Measurements from ENCODE around the gene DNM3.

Gene DNM3

GRCh38 chr1:171916315-171916771 lies 75.0 kb downstream of the DNM3 start:
- DNase-seq (ENCODE audit: low read depth in 2 of 2, low spot score in 1 of 2): no peak

GRCh38 chr1:171917331-171917730 lies 76.0 kb downstream of the DNM3 start:
- no peak for DNase-seq (ENCODE audit: low read depth in 2 of 2, low spot score in 1 of 2)

- DNase-seq (ENCODE audit: low read depth in 2 of 2, low spot score in 1 of 2): no peak
Measured at GRCh38 chr1:171919891-171920887, 78.9 kb downstream of the DNM3 start.

- DNase-seq (ENCODE audit: low read depth in 2 of 2, low spot score in 1 of 2): no peak
Measured at GRCh38 chr1:171922999-171923398, 81.7 kb downstream of the DNM3 start.

- DNase-seq (ENCODE audit: low read depth in 2 of 2, low spot score in 1 of 2): no peak
Measured at GRCh38 chr1:171929121-171929520, 87.8 kb downstream of the DNM3 start.

GRCh38 chr1:171931752-171932151 lies 90.5 kb downstream of the DNM3 start:
- DNase-seq (ENCODE audit: low read depth in 2 of 2, low spot score in 1 of 2): no peak

GRCh38 chr1:171934664-171935063 lies 93.4 kb downstream of the DNM3 start:
- no peak for DNase-seq (ENCODE audit: low read depth in 2 of 2, low spot score in 1 of 2)

GRCh38 chr1:171935086-171935485 lies 93.8 kb downstream of the DNM3 start:
- DNase-seq (ENCODE audit: low read depth in 2 of 2, low spot score in 1 of 2): no peak

GRCh38 chr1:171935664-171936063 lies 94.4 kb downstream of the DNM3 start:
- DNase-seq (ENCODE audit: low read depth in 2 of 2, low spot score in 1 of 2): no peak

GRCh38 chr1:171937938-171938337 lies 96.6 kb downstream of the DNM3 start:
- DNase-seq (ENCODE audit: low read depth in 2 of 2, low spot score in 1 of 2): no peak

GRCh38 chr1:171939740-171940139 lies 98.4 kb downstream of the DNM3 start:
- DNase-seq (ENCODE audit: low read depth in 2 of 2, low spot score in 1 of 2): no peak

GRCh38 chr1:171940368-171940767 lies 99.1 kb downstream of the DNM3 start:
- DNase-seq (ENCODE audit: low read depth in 2 of 2, low spot score in 1 of 2): no peak

- DNase-seq (ENCODE audit: low read depth in 2 of 2, low spot score in 1 of 2): no peak
Measured at GRCh38 chr1:171941920-171942319, 100.6 kb downstream of the DNM3 start.

GRCh38 chr1:171943973-171944561 lies 102.8 kb downstream of the DNM3 start:
- DNase-seq (ENCODE audit: low read depth in 2 of 2, low spot score in 1 of 2): no peak

- DNase-seq (ENCODE audit: low read depth in 2 of 2, low spot score in 1 of 2): no peak
Measured at GRCh38 chr1:171948511-171948910, 107.2 kb downstream of the DNM3 start.

- no peak for DNase-seq (ENCODE audit: low read depth in 2 of 2, low spot score in 1 of 2)
Measured at GRCh38 chr1:171949316-171949715, 108.0 kb downstream of the DNM3 start.

- no peak for DNase-seq (ENCODE audit: low read depth in 2 of 2, low spot score in 1 of 2)
Measured at GRCh38 chr1:171953835-171954234, 112.5 kb downstream of the DNM3 start.

- no peak for DNase-seq (ENCODE audit: low read depth in 2 of 2, low spot score in 1 of 2)
Measured at GRCh38 chr1:171954361-171954760, 113.1 kb downstream of the DNM3 start.

GRCh38 chr1:171961861-171962260 lies 120.6 kb downstream of the DNM3 start:
- DNase-seq (ENCODE audit: low read depth in 2 of 2, low spot score in 1 of 2): no peak

GRCh38 chr1:171963762-171964161 lies 122.5 kb downstream of the DNM3 start:
- DNase-seq (ENCODE audit: low read depth in 2 of 2, low spot score in 1 of 2): no peak

GRCh38 chr1:171965777-171966176 lies 124.5 kb downstream of the DNM3 start:
- DNase-seq (ENCODE audit: low read depth in 2 of 2, low spot score in 1 of 2): no peak
